ENCODE measurements around the gene PGLYRP4.

Gene PGLYRP4

GRCh38 chr1:153374071-153374470, 25.4 kb upstream of the PGLYRP4 start:
- TF ChIP-seq CTCF (IDR thresholded peaks at IDR 0.05; ENCODE audit: insufficient read depth, low read length, poor library complexity, severe bottlenecking) = no peak
- Histone ChIP-seq H3K4me3 (replicated peaks; ENCODE audit: low read depth, low read length) (no peak overlapping the region), H3K27me3 (replicated peaks; ENCODE audit: control insufficient read depth, insufficient read depth, low read length) (peaks cover 2% of the 10 kb centered on the region), H3K36me3 (ENCODE audit: control insufficient read depth, insufficient read depth, low read length) (no peaks in the 10 kb centered on the region)
- no peak for DNase-seq (ENCODE audit: extremely low read depth, insufficient read length)

- Histone ChIP-seq H3K4me3 (replicated peaks; ENCODE audit: low read depth, low read length) (no peak overlapping the region), H3K36me3 (ENCODE audit: control insufficient read depth, insufficient read depth, low read length) (no peaks in the 10 kb centered on the region), H3K27me3 (replicated peaks; ENCODE audit: control insufficient read depth, insufficient read depth, low read length) (peaks cover 2% of the 10 kb centered on the region)
- DNase-seq (ENCODE audit: extremely low read depth, insufficient read length) = no peak
- TF ChIP-seq CTCF (IDR thresholded peaks at IDR 0.05; ENCODE audit: insufficient read depth, low read length, poor library complexity, severe bottlenecking) = no peak
Measured at GRCh38 chr1:153372571-153372970, 23.9 kb upstream of the PGLYRP4 start.

GRCh38 chr1:153371231-153371630, 22.6 kb upstream of the PGLYRP4 start:
- no peak overlapping the region for H3K4me3 ChIP-seq (replicated peaks; ENCODE audit: low read depth, low read length)
- H3K36me3 ChIP-seq (ENCODE audit: control insufficient read depth, insufficient read depth, low read length) = no peaks in the 10 kb centered on the region
- no peak for DNase-seq (ENCODE audit: extremely low read depth, insufficient read length)
- H3K27me3 ChIP-seq (replicated peaks; ENCODE audit: control insufficient read depth, insufficient read depth, low read length) = peaks cover 2% of the 10 kb centered on the region
- TF ChIP-seq CTCF (IDR thresholded peaks at IDR 0.05; ENCODE audit: insufficient read depth, low read length, poor library complexity, severe bottlenecking) = no peak

- peaks cover 2% of the 10 kb centered on the region for H3K27me3 ChIP-seq (replicated peaks; ENCODE audit: control insufficient read depth, insufficient read depth, low read length)
- no peak for DNase-seq (ENCODE audit: extremely low read depth, insufficient read length)
Measured at GRCh38 chr1:153370146-153370545, 21.5 kb upstream of the PGLYRP4 start.

GRCh38 chr1:153368495-153368894, 19.9 kb upstream of the PGLYRP4 start:
- Histone ChIP-seq H3K27me3 (replicated peaks; ENCODE audit: control insufficient read depth, insufficient read depth, low read length) (peaks cover 2% of the 10 kb centered on the region), H3K4me3 (replicated peaks; ENCODE audit: low read depth, low read length) (no peak overlapping the region), H3K36me3 (ENCODE audit: control insufficient read depth, insufficient read depth, low read length) (no peaks in the 10 kb centered on the region)
- no peak for TF ChIP-seq CTCF (IDR thresholded peaks at IDR 0.05; ENCODE audit: insufficient read depth, low read length, poor library complexity, severe bottlenecking)
- DNase-seq (ENCODE audit: extremely low read depth, insufficient read length) = no peak

More at GRCh38 chr1:153370146-153370545, 21.5 kb upstream of the PGLYRP4 start:
- Histone ChIP-seq H3K36me3 (ENCODE audit: control insufficient read depth, insufficient read depth, low read length) (no peaks in the 10 kb centered on the region), H3K4me3 (replicated peaks; ENCODE audit: low read depth, low read length) (no peak overlapping the region)
- no peak for TF ChIP-seq CTCF (IDR thresholded peaks at IDR 0.05; ENCODE audit: insufficient read depth, low read length, poor library complexity, severe bottlenecking)

- no peak for DNase-seq (ENCODE audit: extremely low read depth, insufficient read length)
- Histone ChIP-seq H3K36me3 (ENCODE audit: control insufficient read depth, insufficient read depth, low read length) (no peaks in the 10 kb centered on the region), H3K27me3 (replicated peaks; ENCODE audit: control insufficient read depth, insufficient read depth, low read length) (peaks cover 2% of the 10 kb centered on the region), H3K4me3 (replicated peaks; ENCODE audit: low read depth, low read length) (no peak overlapping the region)
- TF ChIP-seq CTCF (IDR thresholded peaks at IDR 0.05; ENCODE audit: insufficient read depth, low read length, poor library complexity, severe bottlenecking) = no peak
Measured at GRCh38 chr1:153367090-153367489, 18.4 kb upstream of the PGLYRP4 start.

All from GM06990 (cell line).